GM12864 (cell line): Measurements from ENCODE around the gene CALML6.
"Not testable (repeated sequence)": the region's sequence is repeated elsewhere in the genome, so short reads cannot be mapped to it uniquely, and the experiment has no call there.

ENCODE experiments used
- DNase-seq: peaks from one replicate; pipeline ENCODE4 v3.0.0-alpha.2; 2011; ENCODE audit warnings: low read depth
- H3K4me3 ChIP-seq: 2 replicates; pipeline ENCODE4 v1.5.1; 2011; ENCODE audit warnings: mild to moderate bottlenecking, low read depth, low read length, control low read depth
- TF ChIP-seq, protein P1 (sequence below): IDR thresholded peaks from 2 replicates; pipeline ENCODE4 v1.5.1; 2011; ENCODE audit warnings: low read depth, mild to moderate bottlenecking, moderate library complexity, low read length, control low read depth, inconsistent platforms; ENCODE audit errors: missing control alignments

Gene CALML6

DNA sequence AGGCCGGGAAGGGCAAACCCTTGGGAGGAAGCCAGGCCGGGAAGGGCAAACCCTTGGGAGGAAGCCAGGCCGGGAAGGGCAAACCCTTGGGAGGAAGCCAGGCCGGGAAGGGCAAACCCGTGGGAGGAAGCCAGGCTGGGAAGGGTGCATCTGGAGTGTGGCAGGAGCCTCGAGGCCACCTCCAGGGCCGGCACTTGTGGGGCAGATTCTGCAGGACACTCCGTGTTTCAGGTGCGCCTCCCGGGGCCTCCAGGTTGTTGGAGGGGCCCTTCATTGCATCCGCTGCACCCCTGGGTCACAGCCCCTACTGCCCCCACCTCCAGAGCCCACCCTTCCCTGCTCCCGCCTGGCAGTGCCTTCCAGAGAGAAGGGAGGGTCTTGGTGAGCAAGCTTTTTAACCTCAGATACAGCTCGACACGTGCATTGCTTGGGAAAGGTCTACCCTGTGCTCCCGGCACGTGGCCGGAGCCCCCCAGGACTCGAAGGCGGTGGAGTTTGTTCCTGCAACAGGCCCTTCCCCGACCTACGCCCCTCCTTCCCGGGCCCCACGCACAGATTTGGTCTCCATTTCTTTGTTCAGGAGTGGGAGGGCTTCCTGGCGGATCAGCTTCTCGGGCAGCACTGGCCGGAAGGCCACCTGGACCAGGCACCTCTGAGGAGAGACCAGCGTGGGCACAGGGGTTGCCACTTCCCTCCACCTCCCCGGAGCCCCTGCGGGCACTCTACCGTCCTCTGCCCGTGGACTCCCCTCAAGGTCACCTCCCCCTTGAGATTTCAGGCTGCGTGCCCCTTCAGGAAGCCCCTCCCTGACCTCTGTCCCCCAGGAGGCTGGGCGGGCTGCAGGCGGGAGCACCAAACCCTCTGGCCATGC is 13.4 kb downstream of the CALML6 start:
- no peak overlapping the region for H3K4me3 ChIP-seq
- DNase-seq: no peak
- TF ChIP-seq, protein P1, sequence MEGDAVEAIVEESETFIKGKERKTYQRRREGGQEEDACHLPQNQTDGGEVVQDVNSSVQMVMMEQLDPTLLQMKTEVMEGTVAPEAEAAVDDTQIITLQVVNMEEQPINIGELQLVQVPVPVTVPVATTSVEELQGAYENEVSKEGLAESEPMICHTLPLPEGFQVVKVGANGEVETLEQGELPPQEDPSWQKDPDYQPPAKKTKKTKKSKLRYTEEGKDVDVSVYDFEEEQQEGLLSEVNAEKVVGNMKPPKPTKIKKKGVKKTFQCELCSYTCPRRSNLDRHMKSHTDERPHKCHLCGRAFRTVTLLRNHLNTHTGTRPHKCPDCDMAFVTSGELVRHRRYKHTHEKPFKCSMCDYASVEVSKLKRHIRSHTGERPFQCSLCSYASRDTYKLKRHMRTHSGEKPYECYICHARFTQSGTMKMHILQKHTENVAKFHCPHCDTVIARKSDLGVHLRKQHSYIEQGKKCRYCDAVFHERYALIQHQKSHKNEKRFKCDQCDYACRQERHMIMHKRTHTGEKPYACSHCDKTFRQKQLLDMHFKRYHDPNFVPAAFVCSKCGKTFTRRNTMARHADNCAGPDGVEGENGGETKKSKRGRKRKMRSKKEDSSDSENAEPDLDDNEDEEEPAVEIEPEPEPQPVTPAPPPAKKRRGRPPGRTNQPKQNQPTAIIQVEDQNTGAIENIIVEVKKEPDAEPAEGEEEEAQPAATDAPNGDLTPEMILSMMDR: no peak

GRCh38 chr1:1929102-1929638 is 14.1 kb downstream of the CALML6 start:
- DNase-seq: no peak
- TF ChIP-seq, protein P1: no peak
- no peak overlapping the region for H3K4me3 ChIP-seq

GRCh38 chr1:1929639-1930545 is 14.8 kb downstream of the CALML6 start:
- TF ChIP-seq, protein P1: no peak
- DNase-seq: no peak
- no peak overlapping the region for H3K4me3 ChIP-seq

DNA sequence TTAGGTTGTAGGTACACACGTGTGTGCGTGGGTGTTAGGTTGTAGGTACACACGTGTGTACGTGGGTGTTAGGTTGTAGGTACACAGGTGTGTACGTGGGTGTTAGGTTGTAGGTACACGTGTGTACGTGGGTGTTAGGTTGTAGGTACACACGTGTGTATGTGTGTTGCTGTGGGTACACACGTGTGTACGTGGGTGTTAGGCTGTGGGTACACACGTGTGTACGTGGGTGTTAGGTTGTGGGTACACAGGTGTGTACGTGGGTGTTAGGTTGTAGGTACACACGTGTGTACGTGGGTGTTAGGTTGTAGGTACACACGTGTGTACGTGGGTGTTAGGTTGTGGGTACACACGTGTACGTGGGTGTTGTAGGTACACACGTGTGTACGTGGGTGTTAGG is 19.8 kb downstream of the CALML6 start:
- not testable (repeated sequence) for DNase-seq

GRCh38 chr1:1937061-1937460 is 22.0 kb downstream of the CALML6 start:
- no peak overlapping the region for H3K4me3 ChIP-seq
- TF ChIP-seq, protein P1: no peak
- no peak for DNase-seq

More for the DNA sequence above, 19.8 kb downstream of the CALML6 start:
- H3K4me3 ChIP-seq: not testable (repeated sequence)

DNA sequence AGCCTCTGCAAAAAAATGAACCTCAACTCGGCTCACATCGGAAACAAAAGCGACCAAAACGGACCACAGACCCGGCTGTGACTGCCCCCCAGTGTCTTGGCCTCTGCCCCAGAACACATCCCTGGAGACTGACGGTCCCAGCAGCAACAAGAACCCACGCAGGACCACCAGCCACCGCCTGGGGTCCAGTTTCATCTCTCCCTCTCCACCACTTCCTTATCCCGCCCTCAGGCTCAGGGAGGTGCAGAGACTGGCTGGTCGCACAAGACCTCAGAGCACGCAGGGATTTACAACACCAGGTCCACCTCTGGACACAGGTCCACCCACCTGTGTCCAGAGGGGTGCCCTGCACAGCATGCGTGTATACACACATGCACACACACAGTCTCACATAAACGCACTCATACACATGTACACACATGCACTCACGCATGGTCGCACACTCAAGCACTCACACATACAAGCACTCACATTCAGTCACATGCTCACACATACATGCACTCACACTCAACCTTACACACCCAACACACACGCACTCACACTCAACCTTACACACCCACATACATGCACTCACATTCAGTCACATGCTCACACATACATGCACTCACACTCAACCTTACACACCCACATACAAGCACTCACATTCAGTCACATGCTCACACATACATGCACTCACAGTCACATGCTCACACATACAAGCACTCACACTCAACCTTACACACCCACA is 22.7 kb downstream of the CALML6 start:
- TF ChIP-seq, protein P1: no peak
- H3K4me3 ChIP-seq: no peak overlapping the region
- no peak for DNase-seq

DNA sequence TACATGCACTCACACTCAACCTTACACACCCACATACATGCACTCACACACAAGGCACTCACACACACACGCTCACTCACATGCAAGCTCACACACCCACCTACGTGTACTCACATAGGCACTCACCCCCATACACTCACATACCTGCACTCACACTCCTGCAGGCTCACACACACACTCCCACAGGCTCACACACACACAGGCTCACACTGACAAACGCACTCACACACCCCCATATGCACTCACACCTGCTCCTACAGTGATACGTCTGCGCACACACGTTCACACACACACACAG is 23.2 kb downstream of the CALML6 start:
- DNase-seq: no peak
- H3K4me3 ChIP-seq: no peak overlapping the region
- TF ChIP-seq, protein P1: no peak
